NB4 (cell line): ENCODE measurements around the gene PPARGC1A.

Source experiments
- POLR2A ChIP-seq: IDR thresholded peaks from 2 replicates; pipeline ENCODE4 v1.6.1; 2011; ENCODE audit warnings: mild to moderate bottlenecking; ENCODE audit not compliant: insufficient read length; ENCODE audit errors: extremely low read depth
- TF ChIP-seq, protein P1 (sequence below): IDR thresholded peaks from one replicate; pipeline ENCODE4 v1.5.1; 2012; ENCODE audit warnings: low read depth, low read length

DNA sequence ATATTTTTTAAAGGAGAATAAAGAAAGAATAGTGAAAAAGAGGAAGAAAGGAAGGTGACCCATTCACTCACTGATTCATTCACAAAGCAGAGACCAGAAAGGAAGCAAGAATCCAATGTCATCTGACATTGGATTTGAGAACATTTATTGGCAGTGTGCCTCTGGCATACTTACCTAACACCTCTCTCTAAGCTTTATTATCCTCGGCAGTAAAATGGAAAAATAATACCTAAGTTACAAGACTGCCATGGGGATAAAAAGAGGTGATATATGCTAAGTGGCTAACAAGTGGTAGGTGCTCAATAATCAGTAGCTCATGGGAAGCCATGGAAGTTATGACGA, 41.6 kb upstream of the PPARGC1A start:
- no peak for TF ChIP-seq POLR2A
- TF ChIP-seq, protein P1, sequence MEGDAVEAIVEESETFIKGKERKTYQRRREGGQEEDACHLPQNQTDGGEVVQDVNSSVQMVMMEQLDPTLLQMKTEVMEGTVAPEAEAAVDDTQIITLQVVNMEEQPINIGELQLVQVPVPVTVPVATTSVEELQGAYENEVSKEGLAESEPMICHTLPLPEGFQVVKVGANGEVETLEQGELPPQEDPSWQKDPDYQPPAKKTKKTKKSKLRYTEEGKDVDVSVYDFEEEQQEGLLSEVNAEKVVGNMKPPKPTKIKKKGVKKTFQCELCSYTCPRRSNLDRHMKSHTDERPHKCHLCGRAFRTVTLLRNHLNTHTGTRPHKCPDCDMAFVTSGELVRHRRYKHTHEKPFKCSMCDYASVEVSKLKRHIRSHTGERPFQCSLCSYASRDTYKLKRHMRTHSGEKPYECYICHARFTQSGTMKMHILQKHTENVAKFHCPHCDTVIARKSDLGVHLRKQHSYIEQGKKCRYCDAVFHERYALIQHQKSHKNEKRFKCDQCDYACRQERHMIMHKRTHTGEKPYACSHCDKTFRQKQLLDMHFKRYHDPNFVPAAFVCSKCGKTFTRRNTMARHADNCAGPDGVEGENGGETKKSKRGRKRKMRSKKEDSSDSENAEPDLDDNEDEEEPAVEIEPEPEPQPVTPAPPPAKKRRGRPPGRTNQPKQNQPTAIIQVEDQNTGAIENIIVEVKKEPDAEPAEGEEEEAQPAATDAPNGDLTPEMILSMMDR: no peak
